Coronary artery (tissue), 2 donors: Measurements from ENCODE around the gene GRAP.

Experiments used
- DNase-seq: peaks from one replicate; pipeline ENCODE4 v3.0.0-alpha.2; 2017; ENCODE audit warnings: low spot score
- H3K27ac ChIP-seq, 2 donors: fragments of 200-600 bp; sonication (generic); one replicate each; pipeline ENCODE4 v1.5.1; 2016 to 2019
- H3K4me3 ChIP-seq: fragments of 200-600 bp; sonication (generic); 2 replicates; pipeline ENCODE4 v1.5.1; 2016; ENCODE audit warnings: mild to moderate bottlenecking, moderate library complexity
- CTCF ChIP-seq: fragments of 200-600 bp; sonication (generic); IDR thresholded peaks from one replicate; pipeline ENCODE4 v1.5.1; 2019; ENCODE audit warnings: antibody characterized with exemption

GRAP gene

GRCh38 chr17:19019041-19019941, 27.5 kb downstream of the GRAP start:
- no peak overlapping the region for H3K27ac ChIP-seq
- H3K4me3 ChIP-seq: no peak overlapping the region
- no peak for TF ChIP-seq CTCF
- no peak for DNase-seq

GRCh38 chr17:19018600-19018950, 28.2 kb downstream of the GRAP start:
- no peak overlapping the region for H3K4me3 ChIP-seq
- TF ChIP-seq CTCF: no peak
- no peak for DNase-seq
- no peak overlapping the region for H3K27ac ChIP-seq

- Histone ChIP-seq H3K27ac (no peak overlapping the region), H3K4me3 (no peak overlapping the region)
- no peak for DNase-seq
- TF ChIP-seq CTCF: no peak
Observed at GRCh38 chr17:19017804-19018599, 28.8 kb downstream of the GRAP start.

- DNase-seq: no peak
- no peak for TF ChIP-seq CTCF
- no peak overlapping the region for H3K27ac ChIP-seq
- no peak overlapping the region for H3K4me3 ChIP-seq
Observed at GRCh38 chr17:19017401-19017800, 29.4 kb downstream of the GRAP start.

GRCh38 chr17:19016881-19017280, 29.9 kb downstream of the GRAP start:
- no peak for DNase-seq
- no peak for TF ChIP-seq CTCF

GRCh38 chr17:19016297-19016696, 30.5 kb downstream of the GRAP start:
- no peak overlapping the region for H3K4me3 ChIP-seq
- DNase-seq: no peak
- H3K27ac ChIP-seq: no peak overlapping the region
- no peak for TF ChIP-seq CTCF

More at GRCh38 chr17:19016881-19017280, 29.9 kb downstream of the GRAP start:
- no peak overlapping the region for H3K4me3 ChIP-seq
- no peak overlapping the region for H3K27ac ChIP-seq
